WTC11 (cell line): ENCODE data around the gene JCAD.

Experiments
- CREB1 ChIP-seq: sonication (generic); formaldehyde crosslinking; IDR thresholded peaks from 2 replicates; pipeline ENCODE4 v1.8.0; 2023; ENCODE audit warnings: mild to moderate bottlenecking, missing genetic modification reagents
- TF ChIP-seq, protein P1 (sequence below): fragments of 200-600 bp; IDR thresholded peaks from 2 replicates; pipeline ENCODE4 v1.8.0; 2022; ENCODE audit warnings: antibody characterized with exemption

DNA sequence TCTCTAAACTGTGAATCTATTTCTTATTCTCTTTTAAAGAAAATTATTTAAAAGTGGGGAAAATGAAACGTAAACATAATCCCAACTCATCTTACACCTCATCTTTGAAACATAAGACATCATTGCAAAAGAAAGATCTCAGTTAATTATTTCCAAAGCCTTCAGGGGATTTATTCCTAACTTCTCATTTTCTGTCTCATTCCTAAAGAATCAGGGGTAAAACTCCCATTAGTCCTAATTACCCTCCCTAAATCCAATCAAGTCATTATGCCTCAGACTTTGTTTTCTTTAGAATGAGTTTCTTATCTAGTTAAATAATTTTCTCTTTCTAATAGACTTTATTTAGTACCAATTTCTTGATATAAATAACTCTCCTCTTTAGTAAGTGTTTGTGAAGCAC lies 39.7 kb upstream of the JCAD start:
- TF ChIP-seq CREB1 (CRISPR knock-in tag), result no peak
- TF ChIP-seq, protein P1, sequence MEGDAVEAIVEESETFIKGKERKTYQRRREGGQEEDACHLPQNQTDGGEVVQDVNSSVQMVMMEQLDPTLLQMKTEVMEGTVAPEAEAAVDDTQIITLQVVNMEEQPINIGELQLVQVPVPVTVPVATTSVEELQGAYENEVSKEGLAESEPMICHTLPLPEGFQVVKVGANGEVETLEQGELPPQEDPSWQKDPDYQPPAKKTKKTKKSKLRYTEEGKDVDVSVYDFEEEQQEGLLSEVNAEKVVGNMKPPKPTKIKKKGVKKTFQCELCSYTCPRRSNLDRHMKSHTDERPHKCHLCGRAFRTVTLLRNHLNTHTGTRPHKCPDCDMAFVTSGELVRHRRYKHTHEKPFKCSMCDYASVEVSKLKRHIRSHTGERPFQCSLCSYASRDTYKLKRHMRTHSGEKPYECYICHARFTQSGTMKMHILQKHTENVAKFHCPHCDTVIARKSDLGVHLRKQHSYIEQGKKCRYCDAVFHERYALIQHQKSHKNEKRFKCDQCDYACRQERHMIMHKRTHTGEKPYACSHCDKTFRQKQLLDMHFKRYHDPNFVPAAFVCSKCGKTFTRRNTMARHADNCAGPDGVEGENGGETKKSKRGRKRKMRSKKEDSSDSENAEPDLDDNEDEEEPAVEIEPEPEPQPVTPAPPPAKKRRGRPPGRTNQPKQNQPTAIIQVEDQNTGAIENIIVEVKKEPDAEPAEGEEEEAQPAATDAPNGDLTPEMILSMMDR, result no peak
